Fibroblast of mammary gland (primary cell): Measurements from ENCODE around the gene ANAPC5.

ENCODE experiments used
- DNase-seq: peaks from one replicate; pipeline ENCODE4 v3.0.0-alpha.2; 2010; ENCODE audit warnings: low read depth
- H3K4me3 ChIP-seq: 2 replicates; pipeline ENCODE4 v1.5.1; 2011; ENCODE audit warnings: low read depth, mild to moderate bottlenecking, low read length, moderate library complexity; ENCODE audit not compliant: control insufficient read depth
- TF ChIP-seq, protein P1 (sequence below): conservative IDR thresholded peaks from 2 replicates; pipeline ENCODE4 v1.5.1; 2011; ENCODE audit warnings: low read depth, low read length, inconsistent platforms; ENCODE audit not compliant: control insufficient read depth, insufficient read depth

Gene ANAPC5

DNA sequence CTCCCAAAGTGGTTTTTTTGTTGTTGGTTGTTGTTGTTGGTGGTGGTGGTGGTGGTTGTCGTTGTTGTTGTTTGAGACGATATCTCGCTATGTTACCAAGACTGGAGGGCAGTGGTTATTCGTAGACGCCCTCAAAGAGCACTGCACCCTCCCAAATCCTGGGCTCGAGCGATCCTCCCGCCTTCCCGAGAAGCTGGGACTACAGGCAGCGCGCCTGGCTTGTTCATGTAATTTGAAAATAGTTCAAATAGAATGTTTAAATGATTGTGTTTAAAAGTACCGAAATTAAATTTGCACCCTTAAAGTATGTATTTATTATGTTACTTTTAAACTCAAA, 439 bp upstream of the ANAPC5 start:
- TF ChIP-seq, protein P1, sequence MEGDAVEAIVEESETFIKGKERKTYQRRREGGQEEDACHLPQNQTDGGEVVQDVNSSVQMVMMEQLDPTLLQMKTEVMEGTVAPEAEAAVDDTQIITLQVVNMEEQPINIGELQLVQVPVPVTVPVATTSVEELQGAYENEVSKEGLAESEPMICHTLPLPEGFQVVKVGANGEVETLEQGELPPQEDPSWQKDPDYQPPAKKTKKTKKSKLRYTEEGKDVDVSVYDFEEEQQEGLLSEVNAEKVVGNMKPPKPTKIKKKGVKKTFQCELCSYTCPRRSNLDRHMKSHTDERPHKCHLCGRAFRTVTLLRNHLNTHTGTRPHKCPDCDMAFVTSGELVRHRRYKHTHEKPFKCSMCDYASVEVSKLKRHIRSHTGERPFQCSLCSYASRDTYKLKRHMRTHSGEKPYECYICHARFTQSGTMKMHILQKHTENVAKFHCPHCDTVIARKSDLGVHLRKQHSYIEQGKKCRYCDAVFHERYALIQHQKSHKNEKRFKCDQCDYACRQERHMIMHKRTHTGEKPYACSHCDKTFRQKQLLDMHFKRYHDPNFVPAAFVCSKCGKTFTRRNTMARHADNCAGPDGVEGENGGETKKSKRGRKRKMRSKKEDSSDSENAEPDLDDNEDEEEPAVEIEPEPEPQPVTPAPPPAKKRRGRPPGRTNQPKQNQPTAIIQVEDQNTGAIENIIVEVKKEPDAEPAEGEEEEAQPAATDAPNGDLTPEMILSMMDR = no peak
- peak overlapping the region; percentile 98 for H3K4me3 ChIP-seq
- DNase-seq = no peak

DNA sequence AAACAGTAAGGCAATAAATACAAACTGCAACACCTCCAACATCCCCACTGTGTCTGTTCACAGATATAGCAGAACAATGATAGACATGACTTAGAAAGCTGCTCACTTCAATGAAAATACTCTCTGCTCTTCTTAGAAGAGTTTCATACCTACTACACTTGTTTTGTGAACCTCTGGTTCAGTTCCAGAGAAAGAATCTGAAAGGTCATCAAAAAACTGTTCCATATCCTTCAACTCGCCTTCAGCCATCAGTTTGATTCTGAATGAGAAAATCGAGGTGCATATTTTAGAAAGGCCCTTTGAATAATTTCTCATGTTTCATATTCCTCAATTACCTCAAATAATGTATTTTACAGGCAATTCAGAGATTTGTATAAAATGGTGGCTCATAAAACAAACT, 5.5 kb downstream of the ANAPC5 start:
- TF ChIP-seq, protein P1 = no peak
- no peak overlapping the region for H3K4me3 ChIP-seq
- DNase-seq = no peak

DNA sequence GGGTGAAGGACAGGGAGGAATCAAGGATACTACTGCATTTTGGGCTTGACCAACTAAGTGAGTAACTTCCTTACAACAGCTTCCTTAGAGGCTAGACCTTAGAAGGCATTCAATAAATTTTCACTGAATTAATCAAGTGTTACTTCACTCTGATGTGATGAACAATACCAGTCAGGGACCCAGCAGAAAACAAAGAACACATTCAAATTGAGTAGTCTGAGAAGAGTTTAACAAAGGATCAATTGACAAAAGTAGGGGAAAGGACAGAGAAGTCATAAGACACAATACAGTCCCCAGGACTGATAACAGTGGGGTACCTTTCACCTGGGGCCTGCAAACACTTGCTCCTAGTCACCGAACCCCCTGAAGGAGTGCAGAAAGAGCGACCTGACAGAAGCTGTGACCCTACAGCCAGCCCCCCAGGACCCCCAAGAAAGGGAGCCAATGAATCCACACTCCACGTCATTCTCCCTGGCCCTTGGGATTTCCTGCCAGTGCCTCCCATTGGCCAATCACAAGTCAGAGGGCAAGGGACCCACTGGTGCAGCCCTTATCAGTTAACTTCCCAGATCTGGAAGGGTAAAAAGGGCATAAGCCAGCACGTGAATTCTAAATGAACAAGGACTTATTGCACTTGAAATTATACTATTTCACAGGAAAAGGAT, 6.9 kb downstream of the ANAPC5 start:
- no peak overlapping the region for H3K4me3 ChIP-seq
- TF ChIP-seq, protein P1 = no peak
- no peak for DNase-seq

DNA sequence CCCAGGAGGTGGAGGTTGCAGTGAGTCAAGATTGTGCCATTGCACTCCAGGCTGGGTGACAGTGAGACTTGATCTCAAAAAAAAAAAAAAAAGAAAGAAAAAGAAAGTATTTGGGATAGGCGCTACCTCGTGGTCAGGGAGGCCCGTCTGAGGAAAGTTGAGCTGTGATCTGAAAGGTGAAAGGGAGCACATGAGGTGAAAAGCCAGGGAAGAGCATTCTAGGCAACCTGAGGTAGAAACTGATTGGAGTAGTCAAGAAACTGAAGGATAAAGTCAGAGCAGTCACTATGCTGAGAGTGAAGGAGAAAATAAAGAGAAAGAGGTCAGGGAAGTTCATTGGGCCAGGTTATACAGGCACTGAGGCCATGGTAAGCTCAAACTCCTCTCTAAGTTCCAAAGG, 7.7 kb downstream of the ANAPC5 start:
- no peak for DNase-seq
- TF ChIP-seq, protein P1 = no peak
- no peak overlapping the region for H3K4me3 ChIP-seq

DNA sequence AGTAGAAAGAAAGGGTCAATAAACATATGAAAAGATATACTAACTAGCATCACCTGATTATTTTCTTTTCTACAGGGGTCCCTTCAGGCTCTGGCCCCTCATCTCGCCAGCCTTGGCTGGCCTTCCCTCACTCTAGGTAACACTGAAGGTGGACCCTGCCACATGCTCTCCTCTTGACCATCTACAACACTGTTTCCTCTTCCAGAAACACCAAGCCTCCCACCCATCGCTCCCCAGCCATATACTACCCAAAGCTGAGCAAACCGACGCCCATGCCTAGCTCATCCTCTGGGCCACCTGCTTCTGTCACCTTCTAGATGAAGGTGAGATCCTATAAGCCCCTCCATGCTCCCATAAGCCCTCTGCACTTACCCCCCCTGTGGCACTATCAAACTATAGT, 14.8 kb downstream of the ANAPC5 start:
- DNase-seq = no peak
- TF ChIP-seq, protein P1 = no peak
- no peak overlapping the region for H3K4me3 ChIP-seq

DNA sequence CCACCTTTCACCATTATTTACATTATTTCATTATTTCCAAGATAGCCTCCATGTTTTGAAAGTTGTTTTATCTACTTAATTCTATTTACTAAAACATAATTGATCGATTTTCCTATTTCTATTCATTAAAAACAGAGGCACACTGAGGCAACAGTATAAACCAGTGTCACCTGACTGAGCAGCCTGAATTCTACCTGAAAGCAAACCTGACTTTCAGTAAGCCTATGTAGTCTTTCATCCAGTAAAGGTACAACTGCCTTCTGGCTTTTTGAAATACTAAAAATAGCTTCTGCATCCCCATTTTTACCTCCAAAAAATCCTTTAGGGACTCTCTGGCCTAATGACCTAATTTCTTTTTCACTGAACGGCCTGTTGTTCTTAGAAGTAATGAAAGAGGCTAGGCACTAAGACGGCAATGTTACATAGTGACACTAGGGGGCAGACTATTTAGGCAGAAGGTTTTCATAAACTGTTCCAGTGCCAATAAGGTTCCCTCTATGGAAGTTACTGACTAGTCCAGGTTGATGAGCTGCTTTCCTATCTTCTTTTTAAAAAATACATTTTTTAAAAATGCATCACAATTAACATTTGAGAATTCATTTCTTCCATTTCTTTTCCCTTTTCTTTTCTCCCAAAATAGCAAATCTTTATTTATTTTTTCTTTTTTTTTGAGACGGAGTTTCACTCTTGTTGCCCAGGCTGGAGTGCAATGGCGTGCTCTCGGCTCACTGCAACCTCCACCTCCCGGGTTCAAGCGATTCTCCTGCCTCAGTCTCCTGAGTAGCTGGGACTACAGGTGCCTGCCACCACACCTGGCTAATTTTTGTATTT, 17.5 kb downstream of the ANAPC5 start:
- TF ChIP-seq, protein P1 = peak; percentile 96
- no peak overlapping the region for H3K4me3 ChIP-seq
- DNase-seq = peak; percentile 82
